Stimulated activated CD4-positive, alpha-beta T cell treated with anti-CD3 and anti-CD28 coated beads, Interleukin-12 subunit alpha, Interleukin-12 subunit beta, amount 100 ng/mL, for 48 hours (primary cell): Measurements from ENCODE around the gene ZNF423.

Experiments used
- DNase-seq, 3 donors: peaks; one replicate each; pipeline ENCODE4 v3.0.0-alpha.2; 2020; ENCODE audit warnings: low read depth in 2 of 3, low spot score in 1 of 3

ZNF423 gene

DNA sequence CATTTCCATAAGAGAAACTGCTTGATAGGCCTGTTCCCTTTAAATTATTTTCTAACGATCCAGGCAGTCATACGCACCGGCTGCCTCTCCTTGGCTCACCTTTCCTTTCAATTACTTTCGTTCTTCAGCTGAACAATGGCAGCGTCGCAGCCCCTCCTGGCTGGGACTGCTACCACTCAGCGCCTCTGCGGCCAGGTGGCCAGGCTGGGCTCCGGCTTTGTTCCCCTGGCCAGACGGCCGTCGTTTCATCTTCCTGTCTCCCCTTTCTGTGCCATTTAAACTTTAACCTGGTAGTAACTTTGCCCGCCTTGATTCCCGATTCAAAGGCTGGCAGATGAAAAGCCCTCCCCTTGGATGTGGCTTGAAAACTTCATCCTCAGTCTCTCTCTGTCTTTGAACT, 403.3 kb downstream of the ZNF423 start:
- no peak for DNase-seq

DNA sequence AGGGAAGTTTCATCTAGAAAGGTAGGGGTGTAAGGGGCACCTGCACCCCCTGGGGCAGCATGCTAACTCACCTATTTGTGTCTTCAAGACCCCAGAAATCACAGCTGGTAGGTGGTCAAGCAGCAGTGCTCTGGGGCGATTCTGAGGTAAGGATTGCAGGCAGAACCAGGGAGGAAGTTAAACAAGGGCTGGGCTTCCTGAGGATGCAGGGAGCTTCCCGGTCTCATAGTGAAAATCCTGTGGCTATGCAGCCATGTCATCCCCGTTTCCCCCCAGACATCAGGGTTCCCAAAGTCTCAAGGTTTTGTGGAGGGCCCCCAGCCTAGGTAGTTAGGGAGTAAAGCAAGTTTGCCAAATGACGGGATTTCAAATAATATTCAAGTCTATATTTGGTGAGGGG, 403.8 kb downstream of the ZNF423 start:
- no peak for DNase-seq

DNA sequence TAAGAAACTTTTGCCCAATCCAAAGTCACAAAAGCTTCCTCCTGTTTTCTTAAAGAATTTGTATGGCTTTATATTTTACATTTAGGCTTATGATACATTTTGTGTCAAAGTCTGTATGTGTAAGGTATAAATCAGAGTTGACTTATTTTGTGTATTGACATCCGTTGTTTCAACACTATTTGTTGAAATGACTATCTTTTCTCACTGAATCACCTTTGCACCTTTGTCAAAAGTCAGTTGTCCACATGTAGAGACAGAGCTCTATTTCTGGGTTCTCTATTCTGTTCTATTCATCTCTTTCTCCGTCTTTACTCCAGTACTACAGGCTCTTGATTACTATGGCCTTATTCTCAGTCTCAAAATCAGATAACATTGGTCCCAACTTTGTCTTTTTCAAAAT, 409.1 kb downstream of the ZNF423 start:
- no peak for DNase-seq

DNA sequence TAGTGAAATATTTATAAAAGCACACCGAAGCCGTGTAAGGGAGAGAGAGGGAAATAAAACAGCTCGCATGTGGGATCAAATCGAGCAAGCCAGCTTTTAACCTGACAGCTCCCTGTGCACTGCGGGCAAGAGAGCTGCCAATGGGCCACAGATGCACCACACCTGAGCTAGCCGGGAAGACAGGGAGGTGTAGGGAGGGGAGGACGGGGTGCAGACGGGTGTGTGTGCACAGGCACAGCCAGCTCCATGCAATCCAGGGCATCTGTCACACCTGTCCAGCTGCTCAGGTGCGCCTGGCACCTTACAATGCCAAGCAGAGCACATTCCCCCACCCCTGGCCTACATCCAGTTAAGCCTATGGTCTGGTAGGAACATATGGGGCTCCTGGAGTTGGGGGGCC, 412.3 kb downstream of the ZNF423 start:
- DNase-seq, result no peak

DNA sequence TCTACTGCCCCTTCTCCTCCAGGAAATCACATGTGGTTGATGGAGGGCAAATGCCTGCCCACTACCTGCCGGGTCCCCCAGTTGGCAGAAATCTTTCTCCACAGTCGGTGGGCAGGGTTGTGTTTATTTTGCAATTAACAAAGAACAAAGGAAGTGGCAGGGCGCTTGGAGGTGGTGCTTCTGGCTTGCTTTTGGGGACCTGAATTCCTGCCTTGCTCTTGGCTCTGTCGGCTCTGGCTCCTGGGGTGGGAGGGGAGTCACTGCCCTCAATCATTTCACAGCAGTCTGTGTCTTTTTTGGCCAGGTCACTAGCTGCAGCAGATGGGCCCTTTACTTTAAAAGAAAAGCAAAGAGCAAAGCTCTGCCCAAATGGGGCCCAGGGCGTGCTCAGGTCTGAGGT, 413.1 kb downstream of the ZNF423 start:
- no peak for DNase-seq

DNA sequence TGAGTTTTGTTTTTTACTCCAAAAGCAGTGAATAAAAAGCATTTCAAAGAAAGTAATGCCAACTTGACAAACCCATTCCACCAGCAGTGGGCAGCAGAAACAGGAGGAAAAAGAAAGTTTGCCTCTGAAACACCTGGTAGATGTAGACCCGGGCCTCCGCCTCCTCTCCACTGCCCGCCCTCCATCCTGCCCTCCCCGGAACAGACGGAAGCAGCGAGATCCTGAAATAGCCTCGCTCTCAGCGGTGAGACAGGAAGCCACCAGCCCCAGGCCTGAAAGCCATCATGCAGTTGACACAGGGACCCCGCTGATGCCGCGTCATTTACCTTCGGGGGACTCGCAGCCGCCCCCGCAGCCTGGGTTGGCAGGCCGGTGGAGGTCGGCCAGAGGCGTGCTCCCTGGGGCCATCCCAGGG, 414.5 kb downstream of the ZNF423 start:
- peak; percentile 35 to 49 (median 40) for DNase-seq

DNA sequence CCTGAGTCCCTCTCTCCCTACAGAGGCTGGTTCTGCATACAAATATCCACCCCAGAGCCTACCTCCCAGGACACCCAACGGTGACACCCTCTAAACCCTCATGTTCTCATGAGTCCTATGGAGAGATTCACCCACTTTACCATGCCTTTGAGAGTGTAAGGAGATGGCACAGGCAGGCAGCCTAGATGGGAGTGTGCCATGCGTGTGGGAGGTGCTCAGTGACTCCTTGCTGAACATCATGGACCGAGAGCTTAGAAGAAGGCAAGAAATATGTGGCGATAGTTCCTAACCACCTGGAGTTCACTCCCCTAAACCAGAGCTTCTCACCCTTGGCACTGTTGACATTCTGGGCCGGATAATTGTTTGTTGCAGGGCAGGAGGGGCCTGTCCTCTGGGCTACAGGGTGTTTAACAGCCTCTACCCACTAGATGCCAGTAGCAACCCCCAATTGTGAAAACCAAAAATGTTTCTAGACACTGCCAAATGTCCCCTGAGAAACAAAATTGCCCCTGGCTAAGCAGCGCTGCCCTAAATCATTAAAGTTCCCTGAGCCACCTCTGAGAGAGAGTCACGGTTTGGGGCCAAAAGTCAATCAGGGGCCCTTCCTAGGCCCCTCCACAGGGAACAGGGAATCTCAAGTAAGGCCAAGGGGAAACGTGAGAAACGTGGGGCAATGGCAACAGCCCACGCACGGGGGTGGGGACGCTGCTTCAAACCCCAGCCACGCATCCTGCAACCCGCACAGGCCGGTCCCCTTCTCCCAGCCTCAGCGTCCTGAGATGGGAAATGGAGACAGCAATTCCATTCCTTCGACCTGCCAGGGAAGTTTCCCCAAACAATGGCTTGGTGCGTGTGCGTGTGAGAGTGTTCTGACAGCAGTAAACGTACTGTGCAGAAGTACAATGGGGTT, 415.5 kb downstream of the ZNF423 start:
- DNase-seq, result no peak

DNA sequence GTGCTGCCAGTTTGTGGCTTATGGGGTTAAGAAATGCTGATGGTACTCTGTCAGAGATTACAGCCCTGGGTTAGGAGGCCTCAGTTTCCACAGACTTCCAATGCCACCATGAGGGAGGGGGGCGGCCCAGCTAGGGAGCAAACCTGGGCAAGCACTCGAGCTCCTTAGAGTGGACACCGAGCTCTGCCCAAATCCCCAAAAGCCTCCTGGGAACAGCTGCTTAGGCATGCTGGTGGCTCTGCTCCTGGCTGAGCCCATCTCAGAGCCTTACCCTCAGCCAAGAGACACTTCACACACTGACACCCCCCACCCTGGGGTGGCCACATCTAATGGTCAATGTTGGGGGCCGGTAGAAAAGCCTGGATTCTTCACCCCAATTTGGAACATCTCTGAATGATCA, 416.2 kb downstream of the ZNF423 start:
- no peak for DNase-seq

DNA sequence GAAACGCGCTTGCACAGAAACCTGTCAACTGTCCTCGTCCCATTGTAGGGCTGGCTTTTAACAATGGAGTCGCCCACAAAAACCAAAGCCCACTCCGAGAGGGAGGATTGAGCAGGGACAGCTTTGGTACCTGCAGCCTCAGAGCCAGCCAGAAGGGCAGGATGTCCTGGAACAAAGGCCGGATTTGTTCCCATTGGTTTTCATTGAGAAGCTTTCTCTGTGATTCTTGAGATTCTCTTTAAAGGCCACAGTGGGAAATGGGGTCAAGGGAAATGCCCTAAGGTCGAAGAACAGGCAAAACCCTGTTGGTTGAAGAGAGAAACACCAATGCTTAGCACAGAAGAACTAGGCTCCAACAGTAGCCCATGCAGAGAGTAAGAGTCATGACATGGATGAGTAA, 416.9 kb downstream of the ZNF423 start:
- DNase-seq, result no peak
